Adrenal gland (tissue), 12 donors: ENCODE results near the gene MMS22L. TPM values are rescaled to one million over a fixed set of nuclear protein-coding genes. Genes with fewer than 3 reads are reported as not detected.

Experiments used
- DNase-seq, 7 donors: peaks; one replicate each; pipeline ENCODE4 v3.0.0-alpha.2; 2019 to 2020
- H3K27ac ChIP-seq, 5 donors: fragments of 200-600 bp; sonication (generic) in 4 of 5; 1 replicate in 3 of 5; 2 replicates in 2 of 5; pipeline versions ENCODE4 v1.5.1 to v1.8.0; 2016 to 2020; ENCODE audit warnings: mild to moderate bottlenecking in 1 of 5
- H3K27me3 ChIP-seq: fragments of 200-600 bp; 2 replicates; pipeline ENCODE4 v1.8.0; 2021
- H3K36me3 ChIP-seq, 2 donors: fragments of 200-600 bp; replicated peaks in 1 of 2; 1 replicate in 1 of 2; 2 replicates in 1 of 2; pipeline versions ENCODE4 v1.5.1 to v1.8.0; 2018 to 2022
- H3K4me1 ChIP-seq, 2 donors: fragments of 200-600 bp; replicated peaks in 1 of 2; 1 replicate in 1 of 2; 2 replicates in 1 of 2; pipeline versions ENCODE4 v1.5.1 to v1.8.0; 2018 to 2021
- H3K4me3 ChIP-seq, 4 donors: fragments of 200-600 bp; sonication (generic) in 3 of 4; one replicate each; pipeline ENCODE4 v1.5.1; 2016 to 2018
- H3K9me3 ChIP-seq, 3 donors: fragments of 200-600 bp; sonication (generic) in 1 of 3; replicated peaks in 1 of 3; 1 replicate in 2 of 3; 2 replicates in 1 of 3; pipeline versions ENCODE4 v1.5.1 to v1.8.0; 2016 to 2021
- CTCF ChIP-seq, 6 experiments: fragments of 450-650 bp in 4 of 6; fragments of 200-600 bp in 2 of 6; sonication (generic) in 1 of 6; IDR thresholded peaks; 1 replicate in 5 of 6; 2 replicates in 1 of 6; pipeline versions ENCODE4 v1.5.1 to v1.8.0; 2016 to 2021; ENCODE audit warnings: antibody characterized with exemption in 6 of 6, mild to moderate bottlenecking in 2 of 6, moderate library complexity in 1 of 6
- POLR2A ChIP-seq, 2 donors: fragments of 450-650 bp; IDR thresholded peaks; one replicate each; pipeline ENCODE4 v1.6.1; 2017; ENCODE audit warnings: antibody characterized with exemption in 2 of 2, mild to moderate bottlenecking in 2 of 2, moderate library complexity in 1 of 2
- WGBS, 4 donors: extraction: QIAGEN DNeasy Blood & Tissue Kit in 2 of 4; methylation state at CpG; one replicate each; pipeline versions ENCODE4 v1.1.5 to v1.1.7; 2013 to 2017; 5-methylcytosine and 5-hydroxymethylcytosine counted together
- intact Hi-C, 2 donors: fragments of 100-400 bp; cut with DNase I; formaldehyde crosslinking; loops; one replicate each; pipeline versions ENCODE4 v1.14.1 to v1.15.0; 2022 to 2023
- polyA plus RNA-seq, 3 donors: library from polyadenylated mRNA; stranded (reverse); fragments of 200-250 nt in 2 of 3; fragments of 350-450 nt in 1 of 3; fragmentation: Illumina TruSeq in 1 of 3; extraction: RNeasy Lipid Tissue Mini Kit (QIAGEN cat#74804) in 1 of 3; gene quantifications; one replicate each; pipeline ENCODE4 v1.2.3, GENCODE V29; 2013 to 2014
- total RNA-seq, 9 donors: library from RNA; depleted of rRNA in 4 of 9; stranded (reverse); fragments of >200 nt in 4 of 9; fragments of 120-200 nt in 1 of 9; fragmentation: NEBNext Ultra II Directional in 1 of 9; extraction: Animal tissue kit (Norgen Biotek cat#: 25700) in 1 of 9; gene quantifications; one replicate each; pipeline versions ENCODE4 v1.1.0 to v1.2.4, GENCODE V29; 2013 to 2023
- donor health status: healthy with polysubstance abuse.
- donor health status: Bipolar disorder and iron deficiency.
- donor health status: DM: yes; HTN: yes; CAD: no.
- donor health status: DM: no; HTN: no; CAD: no.
- donor health status: DM: no; HTN: no; CAD: no.
- donor health status: DM: yes; HTN: yes; CAD: no.

MMS22L gene
- total and polyA plus RNA-seq, 12 donors, result 0.97 to 12.7 (median 5.9) TPM

GRCh38 chr6:97275804-97276203 is 7.2 kb downstream of the MMS22L start:
- WGBS, 4 donors, result 44 to 61% (median 55%) methylated on average over 4 of the region's 4 CpGs
- TF ChIP-seq POLR2A (IDR thresholded peaks at IDR 0.05), result no peak
- no peak for TF ChIP-seq CTCF (IDR thresholded peaks at IDR 0.05)
- Histone ChIP-seq H3K36me3 (peaks cover 0 to 5% of the 10 kb centered on the region in 2 donors), H3K27me3 (no peaks in the 10 kb centered on the region), H3K9me3 (no peaks in the 10 kb centered on the region), H3K4me3 (no peak overlapping the region), H3K27ac (no peak overlapping the region), H3K4me1 (no peaks in the 10 kb centered on the region)
- peak in 5 of 7 donors; percentile 14 to 39 (median 24) for DNase-seq
- intact Hi-C loops, result no loop called here

- Histone ChIP-seq H3K4me3 (no peak overlapping the region), H3K36me3 (no peaks in the 10 kb centered on the region), H3K4me1 (no peaks in the 10 kb centered on the region), H3K27ac (no peak overlapping the region), H3K9me3 (no peaks in the 10 kb centered on the region), H3K27me3 (no peaks in the 10 kb centered on the region)
- DNase-seq, result no peak
- intact Hi-C loops, result no loop called here
- 95 to 100% (median 96%) methylated on average over 1 of the region's 1 CpG for WGBS, 4 donors
- no peak for TF ChIP-seq POLR2A (IDR thresholded peaks at IDR 0.05)
Measured at GRCh38 chr6:97269821-97270220, 13.2 kb downstream of the MMS22L start.

- WGBS, 4 donors, result 77 to 85% (median 84%) methylated on average over 2 of the region's 2 CpGs
- TF ChIP-seq POLR2A (IDR thresholded peaks at IDR 0.05) (no peak), CTCF (IDR thresholded peaks at IDR 0.05) (no peak)
- H3K9me3 ChIP-seq, result no peaks in the 10 kb centered on the region
Measured at GRCh38 chr6:97262676-97263075, 20.3 kb downstream of the MMS22L start.

GRCh38 chr6:97246842-97247241 is 36.2 kb downstream of the MMS22L start:
- no peaks in the 10 kb centered on the region for H3K36me3 ChIP-seq
- 90 to 98% (median 95%) methylated on average over 1 of the region's 1 CpG for WGBS, 4 donors
- no peak overlapping the region for H3K4me3 ChIP-seq
- intact Hi-C loops, result no loop called here
- no peaks in the 10 kb centered on the region for H3K9me3 ChIP-seq
- no peaks in the 10 kb centered on the region for H3K4me1 ChIP-seq
- no peak for TF ChIP-seq CTCF (IDR thresholded peaks at IDR 0.05)
- no peak for TF ChIP-seq POLR2A (IDR thresholded peaks at IDR 0.05)
- no peak overlapping the region for H3K27ac ChIP-seq
- DNase-seq, result no peak
- H3K27me3 ChIP-seq, result no peaks in the 10 kb centered on the region

More at GRCh38 chr6:97262676-97263075, 20.3 kb downstream of the MMS22L start:
- Histone ChIP-seq H3K4me3 (no peak overlapping the region), H3K27me3 (no peaks in the 10 kb centered on the region), H3K27ac (no peak overlapping the region), H3K36me3 (no peaks in the 10 kb centered on the region), H3K4me1 (no peaks in the 10 kb centered on the region)
- DNase-seq, result no peak
- intact Hi-C loops, result no loop called here

GRCh38 chr6:97240222-97240621 is 42.8 kb downstream of the MMS22L start:
- Histone ChIP-seq H3K27ac (no peak overlapping the region), H3K9me3 (no peaks in the 10 kb centered on the region), H3K36me3 (no peaks in the 10 kb centered on the region), H3K4me1 (no peaks in the 10 kb centered on the region), H3K27me3 (no peaks in the 10 kb centered on the region), H3K4me3 (no peak overlapping the region)
- WGBS, 4 donors, result 95 to 100% (median 98%) methylated on average over 2 of the region's 2 CpGs
- intact Hi-C loops, result no loop called here
- no peak for TF ChIP-seq POLR2A (IDR thresholded peaks at IDR 0.05)
- DNase-seq, result no peak
